Measurements from ENCODE around the gene KNDC1. TPM values are rescaled to one million over a fixed set of nuclear protein-coding genes. Genes with fewer than 3 reads are reported as not detected.
"Not testable (repeated sequence)": the region's sequence is repeated elsewhere in the genome, so short reads cannot be mapped to it uniquely, and the experiment has no call there.

KNDC1 gene
- polyA plus RNA-seq, 1 donor from 2014 or later = 4.3 TPM

DNA sequence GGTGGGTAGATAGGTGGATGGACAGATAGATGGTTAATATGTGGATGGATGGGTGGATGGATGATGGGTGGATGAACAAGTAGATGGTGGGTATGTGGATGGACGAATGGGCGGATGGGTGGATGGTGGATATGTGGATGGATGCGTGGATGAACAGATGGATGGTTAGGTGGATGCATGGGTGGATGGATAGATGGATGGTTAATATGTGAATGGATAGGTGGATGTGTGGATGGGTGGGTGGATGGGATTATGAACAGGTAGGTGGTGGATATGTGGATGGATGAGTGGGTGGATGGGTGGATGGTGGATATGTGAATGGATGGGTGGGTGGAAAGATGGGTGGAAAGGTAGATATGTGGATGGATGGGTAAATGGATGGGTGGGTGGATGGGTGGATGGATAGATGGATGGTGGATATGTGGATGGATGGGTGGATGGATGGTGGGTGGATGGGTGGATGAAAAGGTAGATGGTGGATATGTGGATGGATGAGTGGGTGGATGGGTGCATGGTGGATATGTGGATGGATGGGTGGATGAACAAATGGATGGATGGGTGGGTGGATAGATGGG is 14.8 kb downstream of the KNDC1 start:
- Histone ChIP-seq H3K9me2 (ENCODE audit: insufficient read depth, low read length) (no peaks in the 10 kb centered on the region), H3K9me3 (ENCODE audit: low read length) (no peaks in the 10 kb centered on the region), H3K36me3 (ENCODE audit: insufficient read depth, low read length) (no peaks in the 10 kb centered on the region), H2AFZ (ENCODE audit: low read depth, low read length) (no peak overlapping the region), H4K20me1 (ENCODE audit: insufficient read depth) (no peaks in the 10 kb centered on the region), H3K9ac (ENCODE audit: low read length) (no peak overlapping the region), H3K4me3 (ENCODE audit: low read length) (no peak overlapping the region), H3K27me3 (ENCODE audit: insufficient read depth, low read depth, low read length) (no peaks in the 10 kb centered on the region), H3K79me2 (replicated peaks; ENCODE audit: insufficient read depth, low read length) (no peaks in the 10 kb centered on the region), H3K4me2 (ENCODE audit: low read length) (no peak overlapping the region), H3K27ac (ENCODE audit: low read length) (no peak overlapping the region), H3F3A (ENCODE audit: insufficient read depth, low read length, poor library complexity, severe bottlenecking) (no peaks in the 10 kb centered on the region)
- TF ChIP-seq SMC3 (conservative IDR thresholded peaks at IDR 0.05; ENCODE audit: poor library complexity) = no peak
- TF ChIP-seq MXI1 (conservative IDR thresholded peaks at IDR 0.05; ENCODE audit: poor library complexity, severe bottlenecking) = no peak
- no peak for TF ChIP-seq POLR2AphosphoS5 (IDR thresholded peaks at IDR 0.05)
- no peak for TF ChIP-seq TAF1 (IDR thresholded peaks at IDR 0.05; ENCODE audit: low read depth)
- TF ChIP-seq, protein P1, sequence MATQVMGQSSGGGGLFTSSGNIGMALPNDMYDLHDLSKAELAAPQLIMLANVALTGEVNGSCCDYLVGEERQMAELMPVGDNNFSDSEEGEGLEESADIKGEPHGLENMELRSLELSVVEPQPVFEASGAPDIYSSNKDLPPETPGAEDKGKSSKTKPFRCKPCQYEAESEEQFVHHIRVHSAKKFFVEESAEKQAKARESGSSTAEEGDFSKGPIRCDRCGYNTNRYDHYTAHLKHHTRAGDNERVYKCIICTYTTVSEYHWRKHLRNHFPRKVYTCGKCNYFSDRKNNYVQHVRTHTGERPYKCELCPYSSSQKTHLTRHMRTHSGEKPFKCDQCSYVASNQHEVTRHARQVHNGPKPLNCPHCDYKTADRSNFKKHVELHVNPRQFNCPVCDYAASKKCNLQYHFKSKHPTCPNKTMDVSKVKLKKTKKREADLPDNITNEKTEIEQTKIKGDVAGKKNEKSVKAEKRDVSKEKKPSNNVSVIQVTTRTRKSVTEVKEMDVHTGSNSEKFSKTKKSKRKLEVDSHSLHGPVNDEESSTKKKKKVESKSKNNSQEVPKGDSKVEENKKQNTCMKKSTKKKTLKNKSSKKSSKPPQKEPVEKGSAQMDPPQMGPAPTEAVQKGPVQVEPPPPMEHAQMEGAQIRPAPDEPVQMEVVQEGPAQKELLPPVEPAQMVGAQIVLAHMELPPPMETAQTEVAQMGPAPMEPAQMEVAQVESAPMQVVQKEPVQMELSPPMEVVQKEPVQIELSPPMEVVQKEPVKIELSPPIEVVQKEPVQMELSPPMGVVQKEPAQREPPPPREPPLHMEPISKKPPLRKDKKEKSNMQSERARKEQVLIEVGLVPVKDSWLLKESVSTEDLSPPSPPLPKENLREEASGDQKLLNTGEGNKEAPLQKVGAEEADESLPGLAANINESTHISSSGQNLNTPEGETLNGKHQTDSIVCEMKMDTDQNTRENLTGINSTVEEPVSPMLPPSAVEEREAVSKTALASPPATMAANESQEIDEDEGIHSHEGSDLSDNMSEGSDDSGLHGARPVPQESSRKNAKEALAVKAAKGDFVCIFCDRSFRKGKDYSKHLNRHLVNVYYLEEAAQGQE (IDR thresholded peaks at IDR 0.05; ENCODE audit: borderline replicate concordance) = no peak
- no peak for TF ChIP-seq RAD21 (conservative IDR thresholded peaks at IDR 0.05)
- no peak for TF ChIP-seq EP300 (conservative IDR thresholded peaks at IDR 0.05; ENCODE audit: poor library complexity, severe bottlenecking)
- TF ChIP-seq, protein P2, sequence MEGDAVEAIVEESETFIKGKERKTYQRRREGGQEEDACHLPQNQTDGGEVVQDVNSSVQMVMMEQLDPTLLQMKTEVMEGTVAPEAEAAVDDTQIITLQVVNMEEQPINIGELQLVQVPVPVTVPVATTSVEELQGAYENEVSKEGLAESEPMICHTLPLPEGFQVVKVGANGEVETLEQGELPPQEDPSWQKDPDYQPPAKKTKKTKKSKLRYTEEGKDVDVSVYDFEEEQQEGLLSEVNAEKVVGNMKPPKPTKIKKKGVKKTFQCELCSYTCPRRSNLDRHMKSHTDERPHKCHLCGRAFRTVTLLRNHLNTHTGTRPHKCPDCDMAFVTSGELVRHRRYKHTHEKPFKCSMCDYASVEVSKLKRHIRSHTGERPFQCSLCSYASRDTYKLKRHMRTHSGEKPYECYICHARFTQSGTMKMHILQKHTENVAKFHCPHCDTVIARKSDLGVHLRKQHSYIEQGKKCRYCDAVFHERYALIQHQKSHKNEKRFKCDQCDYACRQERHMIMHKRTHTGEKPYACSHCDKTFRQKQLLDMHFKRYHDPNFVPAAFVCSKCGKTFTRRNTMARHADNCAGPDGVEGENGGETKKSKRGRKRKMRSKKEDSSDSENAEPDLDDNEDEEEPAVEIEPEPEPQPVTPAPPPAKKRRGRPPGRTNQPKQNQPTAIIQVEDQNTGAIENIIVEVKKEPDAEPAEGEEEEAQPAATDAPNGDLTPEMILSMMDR (IDR thresholded peaks at IDR 0.05; ENCODE audit: poor library complexity, severe bottlenecking) = no peak
- no peak for TF ChIP-seq EZH2 (IDR thresholded peaks at IDR 0.05; ENCODE audit: borderline replicate concordance, insufficient read depth, low read length, poor library complexity, severe bottlenecking)

DNA sequence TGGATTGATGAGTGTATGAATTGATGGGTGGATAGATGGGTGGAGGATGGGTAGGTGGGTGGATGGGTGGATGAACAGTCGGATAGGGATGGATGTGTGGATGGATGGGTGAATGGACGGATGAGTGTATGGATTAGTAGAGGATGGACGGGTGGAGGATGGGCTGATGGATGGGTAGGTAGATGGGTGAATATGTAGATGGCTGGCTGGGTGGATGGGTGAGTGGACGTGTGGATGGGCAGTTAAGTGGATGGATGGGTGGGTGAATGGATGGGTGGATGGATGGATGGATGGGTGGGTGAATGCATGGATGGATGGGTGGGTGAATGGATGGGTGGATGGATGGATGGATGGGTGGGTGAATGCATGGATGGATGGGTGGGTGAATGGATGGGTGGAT is 15.6 kb downstream of the KNDC1 start:
- not testable (repeated sequence) for H3K9me2 ChIP-seq (ENCODE audit: insufficient read depth, low read length); H3K4me2 ChIP-seq (ENCODE audit: low read length); H3K9me3 ChIP-seq (ENCODE audit: low read length); H3K36me3 ChIP-seq (ENCODE audit: insufficient read depth, low read length); H3K27ac ChIP-seq (ENCODE audit: low read length); H3K27me3 ChIP-seq (ENCODE audit: insufficient read depth, low read depth, low read length); H4K20me1 ChIP-seq (ENCODE audit: insufficient read depth); H2AFZ ChIP-seq (ENCODE audit: low read depth, low read length); H3F3A ChIP-seq (ENCODE audit: insufficient read depth, low read length, poor library complexity, severe bottlenecking); H3K9ac ChIP-seq (ENCODE audit: low read length); H3K79me2 ChIP-seq (replicated peaks; ENCODE audit: insufficient read depth, low read length); H3K4me3 ChIP-seq (ENCODE audit: low read length)

DNA sequence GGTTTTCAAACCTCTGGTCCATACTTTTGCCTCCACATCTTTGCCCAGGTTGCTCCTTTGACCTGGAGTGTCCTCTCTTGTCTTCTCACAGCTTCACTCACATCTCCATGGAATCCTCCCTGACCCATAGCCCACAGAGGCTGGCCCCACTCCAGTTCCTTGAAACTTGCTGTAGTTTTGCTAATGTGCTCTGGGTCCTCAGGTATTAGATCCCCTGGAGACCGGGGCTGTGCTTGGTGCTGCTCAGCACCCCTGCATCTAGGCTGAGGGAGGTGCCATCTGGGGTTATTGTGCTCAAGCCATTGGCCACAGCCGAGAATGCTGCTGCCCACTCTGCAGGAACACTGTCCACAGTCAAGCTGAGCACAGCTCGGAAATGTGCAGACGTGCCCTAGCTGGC is 16.5 kb downstream of the KNDC1 start:
- Histone ChIP-seq H3K27ac (ENCODE audit: low read length) (no peak overlapping the region), H3K79me2 (replicated peaks; ENCODE audit: insufficient read depth, low read length) (no peaks in the 10 kb centered on the region), H3K4me3 (ENCODE audit: low read length) (no peak overlapping the region), H3F3A (ENCODE audit: insufficient read depth, low read length, poor library complexity, severe bottlenecking) (no peaks in the 10 kb centered on the region), H3K9me2 (ENCODE audit: insufficient read depth, low read length) (no peaks in the 10 kb centered on the region), H3K36me3 (ENCODE audit: insufficient read depth, low read length) (no peaks in the 10 kb centered on the region), H3K9me3 (ENCODE audit: low read length) (no peaks in the 10 kb centered on the region), H4K20me1 (ENCODE audit: insufficient read depth) (no peaks in the 10 kb centered on the region), H2AFZ (ENCODE audit: low read depth, low read length) (no peak overlapping the region), H3K4me2 (ENCODE audit: low read length) (no peak overlapping the region), H3K27me3 (ENCODE audit: insufficient read depth, low read depth, low read length) (no peaks in the 10 kb centered on the region), H3K9ac (ENCODE audit: low read length) (no peak overlapping the region)
- TF ChIP-seq EZH2 (IDR thresholded peaks at IDR 0.05; ENCODE audit: borderline replicate concordance, insufficient read depth, low read length, poor library complexity, severe bottlenecking) (no peak), POLR2AphosphoS5 (IDR thresholded peaks at IDR 0.05) (no peak), SMC3 (conservative IDR thresholded peaks at IDR 0.05; ENCODE audit: poor library complexity) (no peak), RAD21 (conservative IDR thresholded peaks at IDR 0.05) (no peak), TAF1 (IDR thresholded peaks at IDR 0.05; ENCODE audit: low read depth) (no peak), EP300 (conservative IDR thresholded peaks at IDR 0.05; ENCODE audit: poor library complexity, severe bottlenecking) (no peak), MXI1 (conservative IDR thresholded peaks at IDR 0.05; ENCODE audit: poor library complexity, severe bottlenecking) (no peak)
- TF ChIP-seq, protein P2 (IDR thresholded peaks at IDR 0.05; ENCODE audit: poor library complexity, severe bottlenecking) = no peak
